CD4-positive, CD25-positive, alpha-beta regulatory T cell (primary cell): ENCODE measurements around the gene NCKAP5. TPM values are rescaled to one million over a fixed set of nuclear protein-coding genes. Genes with fewer than 3 reads are reported as not detected.

ENCODE experiments used
- ATAC-seq, 2 donors: fragments of 150-1000 bp; cut with Tn5 transposase; one replicate each; pipeline ENCODE4 v1.10.0; 2021; ENCODE audit warnings: low read depth in 2 of 2, moderate number of reproducible peaks in 2 of 2, moderate library complexity in 1 of 2
- DNase-seq, 3 donors: peaks; one replicate each; pipeline versions ENCODE4 v3.0.0 to v3.0.0-alpha.2; 2012 to 2022; ENCODE audit warnings: mixed read lengths in 1 of 3
- H3K27ac ChIP-seq: one replicate; pipeline ENCODE4 v1.7.0; 2013; ENCODE audit warnings: mild to moderate bottlenecking, low read length; ENCODE audit not compliant: insufficient read depth, poor library complexity, severe bottlenecking
- H3K27me3 ChIP-seq: one replicate; pipeline ENCODE4 v1.7.0; 2013; ENCODE audit warnings: low read length; ENCODE audit not compliant: control insufficient read depth, insufficient read depth
- H3K36me3 ChIP-seq: one replicate; pipeline ENCODE4 v1.7.0; 2013; ENCODE audit warnings: mild to moderate bottlenecking, low read length, moderate library complexity; ENCODE audit not compliant: control insufficient read depth, insufficient read depth
- H3K4me1 ChIP-seq: 2 replicates; pipeline ENCODE4 v1.7.0; 2013; ENCODE audit warnings: mild to moderate bottlenecking, low read length; ENCODE audit not compliant: insufficient read depth, control insufficient read depth, poor library complexity, severe bottlenecking
- H3K4me3 ChIP-seq: one replicate; pipeline ENCODE4 v1.7.0; 2013; ENCODE audit warnings: low read depth, mild to moderate bottlenecking, low read length, moderate library complexity
- H3K9me3 ChIP-seq, 2 experiments: 1 replicate in 1 of 2; 2 replicates in 1 of 2; pipeline ENCODE4 v1.7.0; 2013; ENCODE audit warnings: low read length in 2 of 2, mild to moderate bottlenecking in 1 of 2, moderate library complexity in 1 of 2; ENCODE audit not compliant: control insufficient read depth in 2 of 2
- H3K27ac Mint-ChIP-seq, 3 donors: one replicate each; pipeline ENCODE4 v1.8.0; 2020 to 2022; ENCODE audit warnings: mild to moderate bottlenecking in 3 of 3, mixed read lengths in 3 of 3, moderate library complexity in 2 of 3
- H3K27me3 Mint-ChIP-seq: one replicate; pipeline ENCODE4 v1.8.0; 2022; ENCODE audit warnings: mild to moderate bottlenecking, mixed read lengths
- H3K36me3 Mint-ChIP-seq: one replicate; pipeline ENCODE4 v1.8.0; 2020; ENCODE audit warnings: mixed read lengths
- H3K4me1 Mint-ChIP-seq, 4 donors: one replicate each; pipeline ENCODE4 v1.8.0; 2020 to 2022; ENCODE audit warnings: mixed read lengths in 4 of 4, mild to moderate bottlenecking in 1 of 4
- H3K4me3 Mint-ChIP-seq, 4 donors: one replicate each; pipeline ENCODE4 v1.8.0; 2020 to 2022; ENCODE audit warnings: mild to moderate bottlenecking in 4 of 4, mixed read lengths in 4 of 4, moderate library complexity in 3 of 4
- H3K9me3 Mint-ChIP-seq, 7 donors: one replicate each; pipeline ENCODE4 v1.8.0; 2020 to 2022; ENCODE audit warnings: mixed read lengths in 7 of 7, mild to moderate bottlenecking in 3 of 7, moderate library complexity in 2 of 7
- polyA plus RNA-seq, 4 donors: library from polyadenylated mRNA; unstranded; fragments of 300-500 nt; fragmentation: Illumina TruSeq; gene quantifications; one replicate each; pipeline ENCODE4 v1.2.3, GENCODE V29; 2021
- total RNA-seq: library from RNA; stranded (reverse); gene quantifications from one replicate; pipeline ENCODE4 v1.2.3, GENCODE V29; 2022

NCKAP5 gene
- total and polyA plus RNA-seq, 5 donors from 2014 or later, result not detected

DNA sequence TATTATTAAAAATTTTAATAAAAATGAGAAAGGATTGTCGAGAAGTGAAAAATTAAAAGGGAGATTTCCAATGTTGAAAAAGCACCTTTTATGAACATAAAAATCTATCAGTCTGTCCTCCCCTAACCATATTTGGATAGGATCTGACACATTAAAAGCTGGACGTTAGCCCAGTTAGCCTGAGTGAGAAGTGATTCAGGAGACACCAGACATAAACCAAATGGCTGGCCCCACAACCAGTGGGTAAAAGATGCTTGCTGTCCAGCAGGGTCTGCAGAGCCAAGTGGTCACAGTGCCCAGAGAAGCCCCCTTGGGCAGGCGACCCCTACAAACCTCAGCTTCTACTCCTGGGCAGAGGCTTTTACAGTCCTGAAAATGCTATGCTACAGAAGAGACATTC, 644.5 kb downstream of the NCKAP5 start:
- no peaks in the 10 kb centered on the region for H3K36me3 Mint-ChIP-seq
- H3K4me1 Mint-ChIP-seq, result no peaks in the 10 kb centered on the region
- no peak overlapping the region for H3K4me3 ChIP-seq
- peaks cover 0 to 5% (median 2%) of the 10 kb centered on the region in 7 donors for H3K9me3 Mint-ChIP-seq
- H3K9me3 ChIP-seq, result no peaks in the 10 kb centered on the region
- H3K36me3 ChIP-seq, result no peaks in the 10 kb centered on the region
- H3K4me1 ChIP-seq, result no peaks in the 10 kb centered on the region
- no peak overlapping the region for H3K27ac Mint-ChIP-seq
- no peak overlapping the region for H3K4me3 Mint-ChIP-seq
- ATAC-seq (no peak), DNase-seq (no peak)
- no peak overlapping the region for H3K27ac ChIP-seq
- H3K27me3 ChIP-seq, result no peaks in the 10 kb centered on the region
- no peaks in the 10 kb centered on the region for H3K27me3 Mint-ChIP-seq

DNA sequence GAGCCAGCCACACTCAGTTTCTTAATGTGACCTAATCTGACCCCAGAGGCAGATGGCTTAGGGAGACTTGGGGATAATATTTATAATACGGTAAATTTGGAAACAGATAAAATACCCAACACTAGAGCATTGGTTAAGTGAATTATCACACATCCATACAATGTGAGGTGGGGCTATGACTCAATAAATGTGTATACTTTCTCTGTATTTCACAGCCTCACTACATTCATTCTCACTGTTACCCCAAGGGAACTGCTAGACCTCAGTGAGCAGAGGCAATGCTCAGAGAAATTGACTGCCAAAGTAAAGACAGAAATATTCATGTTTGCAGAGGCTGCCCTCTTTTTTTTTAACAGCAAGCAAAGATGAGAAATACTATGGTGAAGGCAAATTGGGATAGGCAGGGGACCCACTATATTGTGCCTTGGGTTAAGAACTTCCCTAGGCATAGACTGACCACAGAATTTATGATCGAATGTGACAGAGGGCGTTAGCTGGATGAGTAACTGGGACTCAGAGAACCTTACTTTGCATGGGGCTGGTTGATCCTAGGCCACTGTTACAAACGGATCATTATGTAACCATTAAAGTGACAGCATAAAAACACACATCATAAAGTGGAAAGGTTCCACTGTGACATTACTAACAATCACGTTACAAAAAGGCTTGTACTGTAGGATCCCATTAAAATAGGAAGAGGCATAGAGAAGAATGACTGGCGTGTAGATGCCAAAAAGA, 652.3 kb downstream of the NCKAP5 start:
- H3K27ac Mint-ChIP-seq, result no peak overlapping the region
- ATAC-seq (no peak), DNase-seq (no peak)
- Histone ChIP-seq H3K27ac (no peak overlapping the region), H3K27me3 (no peaks in the 10 kb centered on the region), H3K4me1 (no peaks in the 10 kb centered on the region), H3K36me3 (no peaks in the 10 kb centered on the region), H3K4me3 (no peak overlapping the region), H3K9me3 (no peaks in the 10 kb centered on the region)
- no peak overlapping the region for H3K4me3 Mint-ChIP-seq
- no peaks in the 10 kb centered on the region for H3K27me3 Mint-ChIP-seq
- H3K4me1 Mint-ChIP-seq, result no peaks in the 10 kb centered on the region
- H3K9me3 Mint-ChIP-seq, result peaks cover 0 to 13% (median 2%) of the 10 kb centered on the region in 7 donors
- H3K36me3 Mint-ChIP-seq, result no peaks in the 10 kb centered on the region

DNA sequence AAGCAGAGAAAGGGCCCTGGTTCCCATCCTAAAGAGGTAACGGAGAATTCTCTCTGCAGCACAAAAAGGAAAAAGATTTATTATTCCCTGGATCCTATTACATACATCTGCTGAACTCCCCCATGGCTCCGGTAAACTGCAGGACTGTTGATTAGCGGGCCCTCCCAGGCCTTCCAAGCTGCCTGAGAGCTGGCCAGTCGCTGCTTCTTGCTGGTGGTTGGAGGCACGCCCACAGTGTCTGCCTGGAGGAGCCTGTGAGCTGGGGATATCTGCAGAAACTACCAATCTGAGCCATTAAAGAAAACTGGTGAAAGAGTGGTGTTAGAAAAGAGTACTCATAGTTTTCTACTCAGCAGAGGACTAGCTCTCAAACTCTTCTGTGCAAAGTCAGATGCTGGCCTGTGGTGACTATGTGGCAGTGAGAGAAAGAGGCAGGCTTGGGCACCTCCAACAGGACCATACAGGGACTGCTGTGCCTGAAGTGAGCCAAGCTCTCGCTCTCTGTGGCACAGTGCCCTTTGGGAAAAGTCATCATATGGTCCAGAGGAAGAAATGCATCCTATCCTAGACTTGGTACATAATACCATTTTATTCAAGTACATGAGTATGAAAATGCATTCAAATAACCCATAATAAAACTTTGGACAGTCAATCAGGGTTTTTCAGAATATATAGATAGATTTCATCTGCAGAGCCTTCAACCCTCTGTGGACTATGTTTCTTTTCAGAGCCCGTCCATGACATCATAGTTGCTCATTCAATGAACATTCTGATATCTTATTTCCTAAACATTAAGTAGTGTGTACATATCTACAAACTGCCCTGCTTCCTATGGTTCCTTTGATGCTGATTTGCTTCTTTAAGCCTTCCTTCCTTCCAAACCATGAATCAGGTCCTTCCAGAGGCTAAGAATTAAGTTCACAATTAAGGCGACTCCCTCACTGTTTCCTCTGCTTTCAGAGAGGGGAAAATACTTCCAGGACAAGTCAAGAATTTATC, 656.2 kb downstream of the NCKAP5 start:
- Mint-ChIP-seq H3K9me3 (peaks cover 0 to 15% (median 4%) of the 10 kb centered on the region in 7 donors), H3K4me3 (no peak overlapping the region), H3K36me3 (no peaks in the 10 kb centered on the region), H3K27ac (no peak overlapping the region), H3K4me1 (no peaks in the 10 kb centered on the region), H3K27me3 (no peaks in the 10 kb centered on the region)
- DNase-seq, result no peak
- Histone ChIP-seq H3K9me3 (no peaks in the 10 kb centered on the region), H3K27ac (no peak overlapping the region), H3K27me3 (no peaks in the 10 kb centered on the region), H3K4me1 (no peaks in the 10 kb centered on the region), H3K4me3 (no peak overlapping the region), H3K36me3 (no peaks in the 10 kb centered on the region)
- ATAC-seq, result no peak

DNA sequence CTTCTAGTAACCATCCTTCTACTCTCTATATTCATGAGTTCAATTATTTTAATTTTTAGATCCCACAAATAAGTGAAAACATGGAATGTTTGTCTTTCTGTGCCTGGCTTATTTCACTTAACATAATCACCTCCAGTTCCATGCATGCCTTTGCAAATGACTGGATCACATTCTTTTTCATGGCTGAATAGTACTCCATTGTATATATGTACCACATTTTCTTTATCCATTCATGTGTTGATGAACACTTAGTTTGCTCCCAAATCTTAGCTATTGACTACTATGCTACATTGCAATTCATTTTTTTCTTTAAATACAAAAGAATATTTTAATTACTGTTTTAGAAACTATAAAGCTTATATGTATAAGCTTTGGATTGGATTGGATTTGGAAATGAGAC, 657.8 kb downstream of the NCKAP5 start:
- no peaks in the 10 kb centered on the region for H3K36me3 Mint-ChIP-seq
- no peaks in the 10 kb centered on the region for H3K27me3 Mint-ChIP-seq
- H3K4me1 ChIP-seq, result no peaks in the 10 kb centered on the region
- no peaks in the 10 kb centered on the region for H3K36me3 ChIP-seq
- ATAC-seq (no peak), DNase-seq (no peak)
- H3K9me3 ChIP-seq, result no peaks in the 10 kb centered on the region
- H3K4me3 Mint-ChIP-seq, result no peak overlapping the region
- H3K27ac Mint-ChIP-seq, result no peak overlapping the region
- H3K9me3 Mint-ChIP-seq, result peaks cover 1 to 15% (median 5%) of the 10 kb centered on the region in 7 donors
- no peak overlapping the region for H3K27ac ChIP-seq
- no peaks in the 10 kb centered on the region for H3K4me1 Mint-ChIP-seq
- H3K27me3 ChIP-seq, result no peaks in the 10 kb centered on the region
- H3K4me3 ChIP-seq, result no peak overlapping the region

DNA sequence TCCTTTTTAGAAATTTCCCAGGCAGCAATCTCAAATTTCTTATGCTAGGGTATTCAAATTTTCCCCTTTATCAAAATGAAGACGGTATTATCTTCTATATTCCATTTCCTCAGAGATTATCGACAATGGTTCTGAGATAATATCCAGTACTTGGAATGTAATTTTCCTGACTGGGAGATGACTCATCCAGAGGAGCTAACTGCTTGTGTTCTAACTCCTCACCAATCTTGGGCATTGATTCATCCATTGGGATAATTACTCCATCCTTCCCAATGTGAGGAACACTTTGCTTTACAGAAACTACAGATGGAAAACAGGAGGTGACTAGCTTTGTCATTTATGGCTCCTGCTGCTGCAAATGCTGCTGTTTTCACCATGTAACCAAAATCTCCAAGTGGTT, 658.8 kb downstream of the NCKAP5 start:
- Mint-ChIP-seq H3K4me1 (no peaks in the 10 kb centered on the region), H3K9me3 (peaks cover 1 to 16% (median 9%) of the 10 kb centered on the region in 7 donors)
- no peak for ATAC-seq

DNA sequence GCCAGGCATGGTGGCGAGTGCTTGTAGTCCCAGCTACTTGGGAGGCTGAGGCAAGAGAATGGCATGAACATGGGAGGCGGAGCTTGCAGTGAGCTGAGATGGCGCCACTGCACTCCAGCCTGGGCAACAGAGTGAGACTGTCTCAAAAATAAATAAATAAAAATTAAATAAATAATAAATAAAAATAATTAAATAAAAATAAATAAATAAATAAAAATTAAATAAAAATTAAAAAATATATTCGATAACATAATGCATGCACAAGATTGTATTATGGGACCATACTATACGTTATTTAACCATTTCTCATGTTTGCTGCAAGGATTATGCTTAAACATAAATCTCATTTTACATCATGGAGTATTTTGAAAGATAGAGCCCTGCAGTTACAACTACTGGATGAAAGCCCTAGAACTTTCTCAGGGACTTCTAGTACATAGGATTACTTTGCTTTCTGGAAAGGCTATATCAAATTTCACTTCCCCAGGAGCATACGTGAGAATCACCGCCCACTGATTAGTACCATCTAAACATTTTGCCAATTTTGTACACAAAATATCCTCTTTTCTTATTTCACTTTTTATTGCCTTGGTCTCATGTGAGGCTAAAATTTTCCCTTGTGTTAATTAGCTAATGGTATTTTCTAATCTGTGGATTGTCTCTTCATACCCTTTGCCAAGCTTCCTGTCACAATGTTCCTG, 664.0 kb downstream of the NCKAP5 start:
- H3K4me1 ChIP-seq, result no peaks in the 10 kb centered on the region
- H3K4me3 Mint-ChIP-seq, result no peak overlapping the region
- no peak overlapping the region for H3K27ac ChIP-seq
- H3K36me3 Mint-ChIP-seq, result no peaks in the 10 kb centered on the region
- ATAC-seq, result no peak
- H3K9me3 Mint-ChIP-seq, result peaks cover 3 to 13% (median 6%) of the 10 kb centered on the region in 7 donors
- H3K4me1 Mint-ChIP-seq, result no peaks in the 10 kb centered on the region
- no peaks in the 10 kb centered on the region for H3K9me3 ChIP-seq
- H3K36me3 ChIP-seq, result no peaks in the 10 kb centered on the region
- H3K27ac Mint-ChIP-seq, result no peak overlapping the region
- no peak overlapping the region for H3K4me3 ChIP-seq
- H3K27me3 ChIP-seq, result no peaks in the 10 kb centered on the region
- no peaks in the 10 kb centered on the region for H3K27me3 Mint-ChIP-seq
- no peak for DNase-seq

More for the DNA sequence above, 658.8 kb downstream of the NCKAP5 start:
- no peaks in the 10 kb centered on the region for H3K4me1 ChIP-seq
- H3K27me3 ChIP-seq, result no peaks in the 10 kb centered on the region
- no peaks in the 10 kb centered on the region for H3K27me3 Mint-ChIP-seq
- DNase-seq, result no peak
- no peak overlapping the region for H3K4me3 ChIP-seq
- H3K27ac ChIP-seq, result no peak overlapping the region
- no peak overlapping the region for H3K27ac Mint-ChIP-seq
- no peaks in the 10 kb centered on the region for H3K9me3 ChIP-seq
- H3K4me3 Mint-ChIP-seq, result no peak overlapping the region
- H3K36me3 ChIP-seq, result no peaks in the 10 kb centered on the region
- H3K36me3 Mint-ChIP-seq, result no peaks in the 10 kb centered on the region

DNA sequence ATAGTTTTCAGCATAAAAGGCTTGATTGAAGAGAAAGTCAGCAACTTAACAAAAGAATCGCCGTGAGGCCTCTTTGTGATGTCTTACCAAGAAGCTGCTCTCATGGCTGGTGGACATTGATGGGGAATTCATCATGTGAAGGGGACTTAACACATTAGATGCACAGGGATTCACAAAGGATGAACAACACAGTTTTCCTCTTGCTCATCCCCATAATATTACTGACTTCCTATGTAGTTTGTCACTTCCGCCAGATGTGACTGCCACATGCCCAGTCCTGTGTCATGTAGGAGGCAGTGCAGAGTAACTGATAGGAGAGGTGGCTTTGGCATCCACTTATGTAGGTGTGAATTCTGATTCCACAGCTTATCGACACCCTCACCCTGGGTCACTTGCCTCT, 665.6 kb downstream of the NCKAP5 start:
- no peaks in the 10 kb centered on the region for H3K36me3 Mint-ChIP-seq
- Histone ChIP-seq H3K9me3 (no peaks in the 10 kb centered on the region), H3K27me3 (no peaks in the 10 kb centered on the region), H3K27ac (no peak overlapping the region), H3K4me1 (no peaks in the 10 kb centered on the region), H3K4me3 (no peak overlapping the region), H3K36me3 (no peaks in the 10 kb centered on the region)
- ATAC-seq (no peak), DNase-seq (no peak)
- H3K27me3 Mint-ChIP-seq, result no peaks in the 10 kb centered on the region
- H3K4me1 Mint-ChIP-seq, result no peaks in the 10 kb centered on the region
- peaks cover 4 to 22% (median 6%) of the 10 kb centered on the region in 7 donors for H3K9me3 Mint-ChIP-seq
- no peak overlapping the region for H3K27ac Mint-ChIP-seq
- no peak overlapping the region for H3K4me3 Mint-ChIP-seq
